NOMO-1 treated with DMSO at 0.1 percent for 48 hours (cell line): ENCODE results near the gene SMARCA4.
A peak's percentile ranks its signal among the peaks of the same experiment; 100 is the strongest.
"Not testable (repeated sequence)": the region's sequence is repeated elsewhere in the genome, so short reads cannot be mapped to it uniquely, and the experiment has no call there.

Source experiments
- DNase-seq: peaks from one replicate; lab custom pipeline; 2025; ENCODE audit not compliant: unreplicated experiment; lab: John Stamatoyannopoulos, UW

Gene SMARCA4

DNA sequence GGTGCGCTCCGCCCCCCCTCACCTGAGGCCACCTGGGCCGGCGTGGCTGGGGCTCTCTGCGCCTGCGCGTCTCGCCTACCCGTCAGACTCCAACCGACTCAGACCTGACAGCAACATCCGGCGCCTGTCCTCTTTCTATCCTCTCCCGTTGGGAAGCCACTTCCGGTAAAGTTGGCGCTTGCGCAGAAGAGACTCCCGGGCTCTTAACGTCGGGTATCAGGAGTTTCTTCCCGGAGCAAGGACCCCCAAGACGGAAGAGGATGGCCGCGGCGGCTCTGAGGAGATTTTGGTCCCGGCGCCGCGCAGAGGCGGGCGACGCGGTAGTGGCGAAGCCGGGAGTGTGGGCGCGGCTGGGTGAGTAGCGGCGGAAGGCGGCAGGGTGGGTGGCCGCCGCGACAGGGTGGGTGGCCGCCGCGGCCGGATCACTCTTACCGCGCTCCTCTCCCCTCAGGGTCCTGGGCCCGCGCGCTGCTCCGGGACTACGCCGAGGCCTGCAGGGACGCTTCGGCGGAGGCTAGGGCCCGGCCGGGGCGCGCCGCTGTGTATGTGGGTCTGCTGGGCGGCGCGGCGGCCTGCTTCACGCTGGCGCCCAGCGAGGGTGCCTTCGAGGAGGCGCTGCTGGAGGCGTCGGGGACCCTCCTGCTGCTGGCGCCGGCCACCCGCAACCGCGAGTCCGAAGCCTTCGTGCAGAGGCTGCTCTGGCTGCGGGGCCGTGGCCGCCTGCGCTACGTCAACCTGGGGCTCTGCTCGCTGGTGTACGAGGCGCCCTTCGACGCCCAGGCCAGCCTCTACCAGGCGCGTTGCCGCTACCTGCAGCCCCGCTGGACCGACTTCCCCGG lies 32.0 kb upstream of the SMARCA4 start, which contains the start of the genes TIMM29 and YIPF2:
Gene TIMM29, plus strand, starts transcription at position 249 of the 839 bp plus-strand sequence. Its CDS starts 12 bp downstream, at position 261.
Gene YIPF2, minus strand, starts transcription at position 77 of the 839 bp plus-strand sequence. CDS start 229 bp downstream, outside the sequence.
- DNase-seq: peak; percentile 96

DNA sequence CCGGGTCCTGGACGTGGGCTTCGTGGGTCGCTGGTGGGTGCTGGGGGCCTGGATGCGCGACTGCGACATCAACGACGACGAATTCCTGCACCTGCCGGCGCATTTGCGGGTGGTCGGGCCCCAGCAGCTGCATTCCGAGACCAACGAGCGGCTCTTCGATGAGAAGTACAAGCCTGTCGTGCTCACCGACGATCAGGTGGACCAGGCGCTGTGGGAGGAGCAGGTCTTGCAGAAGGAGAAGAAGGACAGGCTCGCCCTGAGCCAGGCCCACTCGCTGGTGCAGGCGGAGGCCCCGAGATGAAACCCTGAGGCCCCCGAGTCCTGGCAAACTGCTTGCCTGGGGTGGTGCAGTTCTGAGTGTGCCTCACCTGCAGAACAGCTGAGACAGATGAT lies 31.4 kb upstream of the SMARCA4 start:
- DNase-seq: no peak

DNA sequence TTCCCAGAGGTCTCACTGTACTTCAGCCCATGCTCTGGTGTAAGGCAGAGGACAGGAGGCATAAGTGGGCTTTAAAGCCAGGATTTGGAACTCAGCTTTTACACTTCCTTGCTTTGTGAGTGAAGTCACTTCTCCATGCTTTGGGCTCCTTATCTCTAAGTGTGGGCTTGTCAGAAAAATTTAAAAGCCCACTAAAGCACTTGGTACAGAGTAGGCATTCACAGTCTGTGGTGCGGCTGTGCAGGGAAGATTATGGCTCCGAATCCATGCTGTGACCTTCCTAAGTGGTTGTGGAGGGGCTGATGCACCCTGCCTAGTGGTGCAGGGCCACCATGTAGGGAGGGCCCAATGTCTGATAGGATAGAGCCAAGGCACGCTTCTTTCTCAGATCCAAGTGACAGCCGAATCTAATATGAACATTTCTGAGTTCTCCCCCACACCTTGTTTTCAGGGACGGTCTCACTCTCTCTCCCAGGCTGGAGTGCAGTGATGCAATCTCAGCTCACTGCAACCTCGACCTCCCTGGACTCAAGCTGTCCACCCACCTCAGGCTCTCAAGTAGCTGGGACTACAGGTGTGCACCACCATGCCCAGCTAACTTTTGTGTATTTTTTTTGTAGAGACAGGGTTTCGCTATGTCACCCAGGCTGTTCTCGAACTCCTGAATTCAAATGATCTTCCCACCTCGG lies 25.3 kb upstream of the SMARCA4 start:
- DNase-seq: no peak

DNA sequence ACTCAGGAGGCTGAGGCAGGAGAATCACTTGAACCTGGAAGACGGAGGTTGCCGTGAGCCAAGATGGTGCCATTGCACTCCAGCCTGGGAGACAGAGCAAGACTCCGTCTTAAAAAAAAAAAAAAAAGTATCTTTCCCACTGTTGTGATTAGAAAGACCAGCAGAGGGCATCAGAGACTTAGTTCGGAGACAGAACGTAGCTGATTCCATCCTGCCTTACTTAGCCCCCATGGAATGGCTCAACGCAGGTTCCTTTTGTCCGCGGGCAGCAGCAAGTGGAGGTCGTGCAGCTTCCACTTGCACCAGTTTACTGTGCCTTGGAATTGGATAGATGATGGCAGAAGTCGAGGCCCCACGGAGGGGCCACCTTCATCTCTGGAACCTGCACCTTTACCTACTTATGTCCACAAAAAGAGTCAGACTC lies 24.2 kb upstream of the SMARCA4 start:
- DNase-seq: peak; percentile 69

DNA sequence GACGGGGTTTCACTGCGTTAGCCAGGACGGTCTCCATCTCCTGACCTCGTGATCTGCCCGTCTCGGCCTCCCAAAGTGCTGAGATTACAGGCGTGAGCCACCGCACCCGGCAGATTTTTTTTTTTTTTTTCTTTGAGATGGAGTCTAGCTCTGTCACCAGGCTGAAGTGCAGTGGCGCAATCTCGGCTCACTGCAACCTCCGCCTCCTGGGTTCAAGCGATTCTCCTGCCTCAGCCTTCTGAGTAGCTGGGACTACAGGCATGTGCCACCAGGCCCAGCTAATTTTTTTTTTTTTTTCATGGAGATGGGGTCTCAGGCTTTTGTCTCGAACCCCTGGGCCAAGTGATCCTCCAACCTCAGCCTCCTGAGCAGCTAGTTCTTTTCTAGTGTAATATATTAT lies 19.2 kb upstream of the SMARCA4 start:
- not testable (repeated sequence) for DNase-seq

DNA sequence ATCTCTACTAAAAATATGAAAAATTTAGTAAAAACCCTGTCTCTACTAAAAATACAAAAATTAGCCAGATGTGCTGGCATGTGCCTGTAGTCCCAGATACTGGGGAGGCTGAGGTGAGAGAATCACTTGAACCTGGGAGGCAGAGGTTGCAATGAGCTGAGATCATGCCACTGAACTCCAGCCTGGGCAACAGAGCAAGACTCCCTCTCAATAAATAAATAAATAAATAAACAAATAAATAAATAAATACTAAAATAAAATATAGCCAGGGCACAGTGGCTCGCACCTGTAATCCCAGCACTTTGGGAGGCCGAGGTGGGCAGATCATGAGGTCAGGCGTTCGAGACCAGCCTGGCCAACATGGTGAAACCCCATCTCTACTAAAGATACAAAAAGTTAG lies 17.4 kb upstream of the SMARCA4 start:
- DNase-seq: not testable (repeated sequence)

DNA sequence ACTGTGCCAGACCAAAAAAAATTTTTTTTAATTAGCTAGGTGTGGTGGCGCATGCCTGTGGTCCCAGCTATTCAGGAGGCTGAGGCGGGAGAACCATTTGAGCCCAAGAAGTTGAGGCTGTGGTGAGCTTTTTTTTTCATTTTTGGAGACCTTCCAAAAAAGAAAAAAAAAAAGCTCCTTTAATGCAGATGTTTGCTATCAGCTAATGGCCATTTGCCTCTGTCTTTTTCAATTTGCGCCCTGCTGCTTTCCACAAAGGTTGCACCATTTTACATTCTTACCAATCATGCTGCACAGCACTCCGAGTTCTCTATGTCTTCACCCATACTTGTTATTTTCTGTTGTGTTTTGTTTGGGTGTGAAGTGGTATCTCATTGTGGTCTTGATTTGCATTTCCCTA lies 15.6 kb upstream of the SMARCA4 start:
- DNase-seq: no peak

DNA sequence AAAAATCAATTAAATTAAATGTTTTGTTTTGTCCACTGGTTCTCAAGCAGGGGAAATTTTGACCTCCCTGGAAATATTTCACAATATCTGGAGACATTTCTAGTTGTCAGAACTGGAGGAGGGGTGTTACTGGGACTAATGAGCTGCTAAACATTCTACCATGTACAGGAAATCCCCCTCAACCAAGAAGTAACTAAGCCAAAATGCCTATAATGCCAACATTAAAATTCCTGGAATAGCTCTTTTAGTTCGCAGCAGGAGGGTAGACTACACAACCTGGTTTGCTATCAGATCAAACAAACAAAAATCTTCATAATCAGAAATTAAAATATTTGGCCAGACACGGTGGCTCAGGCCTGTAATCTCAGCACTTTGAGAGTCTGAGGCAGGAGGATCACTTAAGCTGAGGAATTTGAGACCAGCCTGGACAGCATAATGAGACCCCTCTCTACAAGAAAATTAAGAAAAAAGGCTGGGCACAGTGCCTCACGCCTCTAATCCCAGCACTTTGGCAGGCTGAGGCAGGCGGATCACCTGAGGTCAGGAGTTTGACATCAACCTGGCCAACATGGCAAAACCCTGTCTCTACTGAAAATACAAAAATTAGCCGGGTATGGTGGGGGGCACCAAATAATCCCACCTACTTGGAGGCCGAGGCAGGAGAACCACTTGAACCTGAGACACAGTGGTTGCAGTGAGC lies 13.7 kb upstream of the SMARCA4 start:
- no peak for DNase-seq

DNA sequence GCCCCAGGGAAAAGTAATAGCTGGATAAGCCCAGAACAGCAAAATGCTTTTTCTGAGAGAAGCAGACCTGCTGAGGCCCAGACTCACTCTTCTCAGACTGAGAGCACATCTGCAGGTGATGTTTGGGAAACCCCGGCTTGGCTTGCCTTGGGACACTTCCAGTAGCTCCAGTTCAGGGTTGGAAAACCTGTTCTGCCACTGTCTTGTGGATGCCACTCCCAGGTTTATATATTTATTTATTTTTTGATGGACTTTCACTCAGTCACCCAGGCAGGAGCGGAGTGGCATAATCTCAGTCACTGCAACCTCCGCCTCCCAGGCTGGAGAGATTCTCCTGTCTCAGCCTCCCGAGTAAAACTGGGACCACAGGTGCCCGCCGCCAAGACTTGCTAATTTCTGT lies 8.0 kb upstream of the SMARCA4 start:
- DNase-seq: no peak

DNA sequence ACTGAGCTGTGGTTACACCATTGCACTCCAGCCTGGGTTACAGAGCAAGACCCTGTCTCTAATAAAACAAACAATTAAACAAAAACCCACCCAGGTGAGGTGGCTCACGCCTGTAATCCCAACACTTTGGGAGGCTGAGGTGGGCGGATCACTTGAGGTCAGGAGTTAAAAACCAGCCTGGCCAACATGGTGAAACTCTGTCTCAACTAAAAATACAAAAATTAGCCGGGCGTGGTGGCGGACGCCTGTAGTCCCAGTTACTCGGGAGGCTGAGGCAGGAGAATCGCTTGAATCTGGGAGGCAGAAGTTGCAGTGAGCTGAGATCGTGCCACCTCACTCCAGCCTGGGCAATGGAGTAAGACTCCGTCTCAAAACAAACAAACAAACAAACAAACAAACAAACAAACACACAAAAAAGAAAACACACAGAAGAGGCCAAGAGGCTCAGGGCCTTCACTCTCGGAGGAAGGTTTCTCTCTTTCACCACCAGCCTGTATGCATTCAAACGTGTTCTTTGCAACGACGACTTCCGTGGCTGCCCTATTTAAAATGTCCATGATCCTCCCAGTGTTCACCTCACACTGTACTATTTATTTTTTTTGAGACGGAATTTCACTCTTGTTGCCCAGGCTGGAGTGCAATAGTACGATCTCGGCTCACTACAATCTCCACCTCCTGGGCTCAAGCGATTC lies 1.4 kb upstream of the SMARCA4 start:
- not testable (repeated sequence) for DNase-seq

DNA sequence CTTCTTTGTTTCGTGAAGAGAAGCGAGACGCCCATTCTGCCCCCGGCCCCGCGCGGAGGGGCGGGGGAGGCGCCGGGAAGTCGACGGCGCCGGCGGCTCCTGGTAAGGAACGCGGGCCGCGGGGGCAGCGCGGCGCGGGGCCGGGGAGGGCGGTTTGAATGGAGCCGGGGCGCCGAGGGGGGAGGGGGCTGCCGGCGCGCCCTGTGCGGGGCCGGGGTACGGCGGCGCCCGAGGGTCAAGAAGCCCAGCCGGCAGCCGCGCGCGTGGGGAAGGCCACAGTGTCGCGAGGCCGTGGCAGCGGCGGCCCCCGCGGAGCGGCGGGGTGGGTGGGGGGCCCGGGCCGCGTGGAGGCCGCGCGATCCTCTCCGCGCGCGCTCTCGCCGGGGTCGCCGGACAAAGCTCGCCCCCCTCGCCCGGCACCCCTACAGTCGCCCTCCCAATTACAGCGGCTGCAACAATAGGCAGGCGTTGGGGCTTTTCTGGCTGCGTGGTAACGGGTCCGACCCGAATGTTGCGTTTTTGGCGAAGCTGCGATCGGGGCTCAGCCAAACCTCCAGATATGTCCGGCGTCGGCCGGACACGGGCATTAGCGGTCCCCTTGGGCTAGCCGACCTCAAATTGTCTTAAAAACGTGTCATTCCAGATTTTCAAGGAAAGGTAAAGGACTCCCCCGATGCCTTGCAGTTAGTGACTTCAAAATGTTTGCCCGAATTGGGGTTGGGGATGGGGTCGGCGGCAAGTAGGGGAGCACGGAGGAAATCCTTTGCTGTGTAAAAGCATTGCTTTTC lies 437 bp downstream of the SMARCA4 start:
- DNase-seq: peak; percentile 37

DNA sequence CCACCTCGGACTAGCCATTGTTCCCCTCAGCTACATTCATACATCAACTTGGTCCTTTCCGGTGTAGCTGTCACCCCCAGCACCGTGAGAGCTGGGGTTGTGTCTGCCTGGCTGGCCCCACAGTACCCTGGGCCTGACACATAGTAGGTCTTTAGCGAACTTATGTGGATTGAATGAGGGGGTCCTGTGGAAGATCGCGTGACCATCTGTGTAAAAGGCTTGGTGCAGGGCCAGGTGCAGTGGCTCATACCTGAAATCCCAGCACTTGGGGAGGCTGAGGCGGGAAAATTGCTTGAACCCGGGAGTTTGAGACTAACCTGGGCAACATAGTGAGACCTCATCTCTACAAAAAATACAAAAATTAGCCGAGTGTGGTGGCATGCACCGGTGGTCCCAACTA lies 2.0 kb downstream of the SMARCA4 start:
- no peak for DNase-seq

DNA sequence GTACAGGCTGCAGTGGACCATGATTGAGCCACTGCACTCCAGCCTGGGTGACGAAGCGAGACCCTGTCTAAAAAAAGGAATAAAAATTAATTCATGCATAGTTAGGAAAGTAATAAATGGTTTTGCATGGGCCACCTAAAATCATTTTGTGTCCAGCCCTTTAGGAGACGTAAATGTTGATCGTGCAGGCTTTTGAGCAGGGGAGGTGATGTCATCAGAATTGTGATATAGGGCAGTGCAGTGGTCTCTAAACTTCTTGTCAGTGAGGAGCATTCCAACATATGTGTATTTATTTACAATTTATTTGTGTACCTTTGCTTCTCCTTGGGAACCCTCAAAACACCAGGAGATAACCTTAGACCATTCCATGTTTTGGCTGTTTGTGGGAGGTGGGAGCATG lies 3.0 kb downstream of the SMARCA4 start:
- no peak for DNase-seq

DNA sequence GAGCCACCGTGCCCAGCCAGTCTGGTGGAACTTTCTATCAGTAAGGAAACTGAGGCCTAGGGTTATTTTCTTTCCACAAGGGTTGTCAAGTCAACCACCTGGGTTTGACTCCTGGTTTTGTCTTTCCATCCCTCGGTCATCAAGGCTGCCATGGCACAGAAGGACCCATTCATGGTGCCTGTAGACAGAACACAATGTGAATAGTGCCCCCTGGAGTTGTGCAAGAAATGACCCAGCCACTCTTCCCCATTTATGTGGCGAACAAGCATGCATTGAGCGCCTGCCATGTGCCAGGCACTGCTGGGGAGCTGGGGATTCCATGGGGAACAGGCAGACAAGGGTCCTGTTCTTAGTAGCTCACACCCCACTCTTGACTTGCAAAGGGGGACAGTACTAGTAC lies 4.1 kb downstream of the SMARCA4 start:
- DNase-seq: no peak

DNA sequence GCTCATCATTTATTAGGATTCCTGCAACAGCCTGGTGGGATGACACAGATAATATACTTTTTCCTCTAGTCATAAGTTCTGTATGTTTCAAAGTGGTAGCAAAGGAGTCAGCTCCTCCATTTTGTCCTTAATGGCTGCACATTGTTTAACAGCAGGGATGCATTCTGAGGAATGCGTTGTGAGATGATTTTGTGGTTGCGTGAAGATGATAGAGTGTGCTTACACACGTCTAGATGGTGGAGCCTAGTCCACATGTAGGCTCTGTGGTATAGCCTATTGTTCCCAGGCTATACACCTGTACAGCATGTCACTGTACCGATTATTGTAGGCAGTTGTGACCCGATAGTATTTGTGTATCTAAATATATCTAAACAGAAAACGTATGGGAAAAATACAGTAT lies 4.6 kb downstream of the SMARCA4 start:
- DNase-seq: no peak

DNA sequence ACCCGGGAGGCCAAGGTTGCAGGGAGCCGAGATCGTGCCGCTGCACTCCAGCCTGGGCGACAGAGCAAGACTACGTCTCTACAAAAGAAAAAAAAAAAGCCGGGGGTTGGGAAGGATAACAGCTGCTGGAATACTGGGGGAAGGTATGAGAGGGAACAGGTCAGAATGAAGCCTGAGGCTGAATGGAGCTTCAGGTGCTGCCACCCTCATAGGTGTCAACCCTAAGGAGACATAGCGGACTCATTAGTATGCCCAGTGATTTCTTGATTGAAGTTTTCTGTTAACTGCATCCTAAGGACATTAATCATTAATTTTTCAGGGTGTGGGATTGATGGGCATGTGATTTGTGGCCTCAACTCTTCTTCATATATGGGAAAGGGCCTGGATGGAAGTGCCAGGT lies 6.0 kb downstream of the SMARCA4 start:
- DNase-seq: no peak

DNA sequence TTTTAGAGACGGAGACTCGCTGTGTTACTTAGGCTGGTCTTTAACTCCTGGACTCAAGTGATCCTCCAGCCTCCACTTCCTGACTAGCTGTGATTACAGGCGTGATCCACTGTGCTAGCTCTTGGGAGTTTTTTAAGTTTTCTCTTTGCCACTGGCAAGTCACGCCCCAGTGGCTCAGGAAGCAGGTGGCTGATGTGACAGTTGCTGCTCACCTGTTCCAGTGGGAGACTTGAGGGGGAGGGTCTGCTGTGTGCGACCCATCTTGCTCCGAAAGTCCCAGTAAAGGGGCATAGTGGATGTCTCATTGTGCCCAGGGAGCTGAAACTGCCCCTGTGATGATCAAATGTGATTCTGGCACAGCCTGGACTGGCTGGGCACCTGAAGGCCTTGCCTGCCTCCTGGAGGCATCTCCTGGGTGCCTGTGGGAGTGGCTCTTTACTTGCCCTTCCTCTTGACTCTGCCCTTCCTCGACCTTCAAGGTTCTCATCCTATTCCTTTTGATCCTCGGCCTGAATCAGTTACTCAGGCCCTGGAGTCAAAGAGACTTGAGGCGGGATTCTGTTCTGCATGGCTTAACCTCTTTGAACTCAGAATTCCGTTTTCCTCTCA lies 7.8 kb downstream of the SMARCA4 start:
- DNase-seq: no peak

DNA sequence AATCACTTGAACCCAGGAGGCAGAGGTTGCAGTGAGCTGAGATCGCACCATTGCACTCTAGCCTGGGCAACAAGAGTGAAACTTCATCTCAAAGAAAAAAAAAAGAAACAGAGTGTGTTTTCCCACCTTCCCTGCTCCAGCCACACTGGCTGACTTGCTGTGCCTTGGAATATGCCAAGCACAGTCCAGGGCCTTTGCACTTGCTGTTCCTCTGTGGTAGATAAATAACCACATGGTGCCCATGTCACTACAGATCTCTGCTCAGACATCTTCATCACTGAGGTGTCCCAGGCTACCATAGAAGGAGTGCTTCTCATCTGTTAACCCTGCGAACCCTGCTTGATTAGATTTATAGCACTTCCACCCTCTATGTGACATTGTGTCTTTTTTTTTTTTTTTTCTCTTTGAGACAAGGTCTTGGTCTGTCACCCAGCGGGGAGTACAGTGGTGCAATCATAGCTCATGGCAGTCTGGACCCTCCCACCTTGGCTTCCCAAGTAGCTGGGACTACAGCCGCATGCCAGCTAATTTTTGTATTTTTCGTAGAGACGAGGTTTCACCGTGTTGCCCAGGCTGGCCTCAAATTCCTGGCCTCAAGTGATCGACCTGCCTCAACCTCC lies 10.4 kb downstream of the SMARCA4 start:
- DNase-seq: no peak

DNA sequence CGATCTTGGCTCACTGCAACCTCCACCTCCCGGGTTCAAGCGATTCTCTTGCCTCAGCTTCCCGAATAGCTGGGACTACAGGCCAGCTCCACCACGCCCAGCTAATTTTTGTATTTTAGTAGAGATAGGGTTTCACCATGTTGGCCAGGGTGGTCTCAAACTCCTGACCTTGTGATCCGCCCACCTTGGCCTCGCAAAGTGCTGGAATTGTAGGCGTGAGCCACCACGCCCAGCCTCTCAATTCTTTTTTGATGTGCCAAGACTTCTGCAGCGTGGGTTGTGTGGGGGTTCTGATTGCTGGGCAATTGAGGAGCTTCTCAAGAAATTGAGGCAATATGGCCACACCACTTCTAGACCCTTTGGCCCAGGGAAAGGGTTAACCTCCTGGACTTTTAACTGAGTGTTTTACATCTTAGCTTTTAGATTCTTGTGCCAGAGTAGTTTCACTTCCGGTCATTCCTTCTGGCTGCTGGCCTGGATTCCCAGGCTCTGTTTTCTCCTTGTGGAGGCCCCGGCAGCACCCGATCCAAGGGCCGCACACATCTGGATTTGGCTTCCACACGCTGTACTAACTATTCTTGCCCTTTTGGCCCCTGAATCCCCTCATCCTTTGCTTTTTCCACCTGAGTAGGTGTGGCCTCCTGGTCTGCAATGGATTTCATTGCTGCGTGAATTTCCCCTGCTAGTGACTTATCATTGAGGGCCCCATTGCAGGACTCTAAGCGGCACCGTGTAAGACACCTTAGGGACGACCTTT lies 14.7 kb downstream of the SMARCA4 start:
- DNase-seq: no peak
